Panc1 (cell line): ENCODE data around the gene MAP3K20. TPM values are rescaled to one million over a fixed set of nuclear protein-coding genes. Genes with fewer than 3 reads are reported as not detected.

Source experiments
- ATAC-seq: fragments of 200-7000 bp; cut with Tn5 transposase; 2 replicates; pipeline ENCODE4 v1.9.1; 2020; ENCODE audit warnings: mild to moderate bottlenecking, moderate library complexity
- BruUV-seq: library from RNA; stranded (reverse); fragments of 400-500 nt; replicated peaks from 2 replicates; lab custom pipeline; 2021; lab: Mats Ljungman, UMichigan
- CTCF ChIA-PET: fragments of 300-600 bp; sonication (Branson Sonifier 250); formaldehyde crosslinking; loops from one replicate; lab custom pipeline; 2022; ENCODE audit warnings: antibody characterized with exemption; lab: Charles Lee
- POLR2A ChIA-PET: fragments of 300-600 bp; sonication (Branson Sonifier 250); formaldehyde crosslinking; loops from one replicate; lab custom pipeline; 2022; ENCODE audit warnings: antibody characterized with exemption; lab: Charles Lee
- DNase-seq: peaks from one replicate; pipeline ENCODE4 v3.0.0-alpha.2; 2010; ENCODE audit warnings: low read depth, low spot score
- H3K27ac ChIP-seq: 2 replicates; pipeline ENCODE4 v1.5.1; 2011; ENCODE audit warnings: mild to moderate bottlenecking, low read length, inconsistent platforms
- H3K27me3 ChIP-seq: fragments of 200-500 bp; sonication (Bioruptor generic); 2 replicates; pipeline ENCODE4 v1.6.0; 2014; ENCODE audit warnings: low read length, inconsistent platforms; ENCODE audit not compliant: control insufficient read depth, insufficient read depth
- H3K36me3 ChIP-seq: fragments of 200-500 bp; sonication (Bioruptor generic); 2 replicates; pipeline ENCODE4 v1.5.1; 2014; ENCODE audit warnings: inconsistent platforms, mild to moderate bottlenecking, low read length, moderate library complexity; ENCODE audit not compliant: control insufficient read depth, insufficient read depth
- H3K4me1 ChIP-seq: 2 replicates; pipeline ENCODE4 v1.5.1; 2011; ENCODE audit warnings: inconsistent platforms, mild to moderate bottlenecking, low read length, moderate library complexity; ENCODE audit not compliant: control insufficient read depth, insufficient read depth
- H3K4me3 ChIP-seq, 2 experiments: 2 replicates each; pipeline ENCODE4 v1.5.1; 2011 to 2012; ENCODE audit warnings: low read depth in 2 of 2, low read length in 2 of 2, mild to moderate bottlenecking in 2 of 2, inconsistent platforms in 1 of 2, moderate library complexity in 1 of 2
- H3K9me3 ChIP-seq: fragments of 200-500 bp; sonication (Bioruptor generic); 2 replicates; pipeline ENCODE4 v1.5.1; 2014; ENCODE audit warnings: low read depth, mild to moderate bottlenecking, inconsistent platforms, low read length, moderate library complexity; ENCODE audit not compliant: control insufficient read depth, insufficient read depth
- POLR2AphosphoS5 ChIP-seq: IDR thresholded peaks from 2 replicates; pipeline ENCODE4 v1.6.1; 2012; ENCODE audit warnings: mild to moderate bottlenecking, low read depth, low read length, moderate library complexity
- SIN3A ChIP-seq: IDR thresholded peaks from 2 replicates; pipeline ENCODE4 v1.6.1; 2012; ENCODE audit warnings: low read depth, mild to moderate bottlenecking, low read length, moderate library complexity, borderline replicate concordance; ENCODE audit not compliant: insufficient read depth
- TCF7L2 ChIP-seq: IDR thresholded peaks from 2 replicates; pipeline ENCODE4 v1.6.1; 2011; ENCODE audit warnings: mild to moderate bottlenecking, low read depth, low read length, inconsistent platforms
- in situ Hi-C: cut with HindIII; loops from 2 replicates; pipeline ENCODE4 v1.10.0; 2016; ENCODE audit warnings: low sequenced_read_pairs, low pct_unique_long_range_greater_than_20kb
- intact Hi-C: fragments of 100-400 bp; cut with micrococcal nuclease; formaldehyde crosslinking; loops from one replicate; pipeline ENCODE4 v1.10.0; 2022; ENCODE audit not compliant: unreplicated experiment
- total RNA-seq: library from RNA; stranded (reverse); gene quantifications from one replicate; pipeline ENCODE4 v1.2.1, GENCODE V29; 2021; ENCODE audit not compliant: unreplicated experiment
- TF ChIP-seq, protein P1 (sequence below), 2 experiments: IDR thresholded peaks; 2 replicates each; pipeline ENCODE4 v1.6.1; 2011 to 2012; ENCODE audit warnings: low read depth in 2 of 2, control low read depth in 1 of 2, low read length in 1 of 2, mild to moderate bottlenecking in 1 of 2, moderate library complexity in 1 of 2; ENCODE audit not compliant: insufficient read depth in 1 of 2
- TF ChIP-seq, protein P2 (sequence below): fragments of 450-650 bp; IDR thresholded peaks from 2 replicates; pipeline ENCODE4 v1.5.1; 2017; ENCODE audit warnings: mild to moderate bottlenecking

Gene MAP3K20
- total RNA-seq, 1 experiment from 2014 or later = 121 TPM

DNA sequence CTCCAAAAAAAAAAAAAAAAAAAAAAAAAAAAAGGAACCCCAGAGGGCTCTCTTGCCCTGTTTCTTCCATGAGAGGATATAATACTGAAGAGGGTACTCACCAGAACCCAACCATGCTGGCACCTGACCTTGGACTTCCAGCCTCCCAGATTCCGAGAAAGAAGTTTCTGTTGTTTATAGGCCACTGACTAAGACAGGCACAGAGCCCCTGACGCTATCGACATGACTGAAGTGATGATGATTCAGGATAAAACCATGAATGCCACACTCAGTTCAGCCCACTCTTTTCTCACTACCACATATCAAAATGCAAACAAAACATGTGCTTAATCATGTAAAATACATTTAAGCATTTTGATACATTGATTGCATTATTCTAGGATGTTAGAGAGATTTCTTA lies 212.9 kb downstream of the MAP3K20 start:
- no peaks in the 10 kb centered on the region for H3K4me1 ChIP-seq
- in situ Hi-C loops = no loop called here
- ATAC-seq (no peak), DNase-seq (no peak)
- no peaks in the 10 kb centered on the region for H3K36me3 ChIP-seq
- POLR2A ChIA-PET = no interaction called here
- H3K27ac ChIP-seq = no peak overlapping the region
- no peaks in the 10 kb centered on the region for H3K27me3 ChIP-seq
- TF ChIP-seq, protein P1, sequence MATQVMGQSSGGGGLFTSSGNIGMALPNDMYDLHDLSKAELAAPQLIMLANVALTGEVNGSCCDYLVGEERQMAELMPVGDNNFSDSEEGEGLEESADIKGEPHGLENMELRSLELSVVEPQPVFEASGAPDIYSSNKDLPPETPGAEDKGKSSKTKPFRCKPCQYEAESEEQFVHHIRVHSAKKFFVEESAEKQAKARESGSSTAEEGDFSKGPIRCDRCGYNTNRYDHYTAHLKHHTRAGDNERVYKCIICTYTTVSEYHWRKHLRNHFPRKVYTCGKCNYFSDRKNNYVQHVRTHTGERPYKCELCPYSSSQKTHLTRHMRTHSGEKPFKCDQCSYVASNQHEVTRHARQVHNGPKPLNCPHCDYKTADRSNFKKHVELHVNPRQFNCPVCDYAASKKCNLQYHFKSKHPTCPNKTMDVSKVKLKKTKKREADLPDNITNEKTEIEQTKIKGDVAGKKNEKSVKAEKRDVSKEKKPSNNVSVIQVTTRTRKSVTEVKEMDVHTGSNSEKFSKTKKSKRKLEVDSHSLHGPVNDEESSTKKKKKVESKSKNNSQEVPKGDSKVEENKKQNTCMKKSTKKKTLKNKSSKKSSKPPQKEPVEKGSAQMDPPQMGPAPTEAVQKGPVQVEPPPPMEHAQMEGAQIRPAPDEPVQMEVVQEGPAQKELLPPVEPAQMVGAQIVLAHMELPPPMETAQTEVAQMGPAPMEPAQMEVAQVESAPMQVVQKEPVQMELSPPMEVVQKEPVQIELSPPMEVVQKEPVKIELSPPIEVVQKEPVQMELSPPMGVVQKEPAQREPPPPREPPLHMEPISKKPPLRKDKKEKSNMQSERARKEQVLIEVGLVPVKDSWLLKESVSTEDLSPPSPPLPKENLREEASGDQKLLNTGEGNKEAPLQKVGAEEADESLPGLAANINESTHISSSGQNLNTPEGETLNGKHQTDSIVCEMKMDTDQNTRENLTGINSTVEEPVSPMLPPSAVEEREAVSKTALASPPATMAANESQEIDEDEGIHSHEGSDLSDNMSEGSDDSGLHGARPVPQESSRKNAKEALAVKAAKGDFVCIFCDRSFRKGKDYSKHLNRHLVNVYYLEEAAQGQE (IDR thresholded peaks at IDR 0.05; ENCODE audit: insufficient read depth in 1 of 2, low read depth in 2 of 2, low read length in 1 of 2) = no peak
- TF ChIP-seq SIN3A (no peak), POLR2AphosphoS5 (no peak), TCF7L2 (no peak)
- TF ChIP-seq, protein P2, sequence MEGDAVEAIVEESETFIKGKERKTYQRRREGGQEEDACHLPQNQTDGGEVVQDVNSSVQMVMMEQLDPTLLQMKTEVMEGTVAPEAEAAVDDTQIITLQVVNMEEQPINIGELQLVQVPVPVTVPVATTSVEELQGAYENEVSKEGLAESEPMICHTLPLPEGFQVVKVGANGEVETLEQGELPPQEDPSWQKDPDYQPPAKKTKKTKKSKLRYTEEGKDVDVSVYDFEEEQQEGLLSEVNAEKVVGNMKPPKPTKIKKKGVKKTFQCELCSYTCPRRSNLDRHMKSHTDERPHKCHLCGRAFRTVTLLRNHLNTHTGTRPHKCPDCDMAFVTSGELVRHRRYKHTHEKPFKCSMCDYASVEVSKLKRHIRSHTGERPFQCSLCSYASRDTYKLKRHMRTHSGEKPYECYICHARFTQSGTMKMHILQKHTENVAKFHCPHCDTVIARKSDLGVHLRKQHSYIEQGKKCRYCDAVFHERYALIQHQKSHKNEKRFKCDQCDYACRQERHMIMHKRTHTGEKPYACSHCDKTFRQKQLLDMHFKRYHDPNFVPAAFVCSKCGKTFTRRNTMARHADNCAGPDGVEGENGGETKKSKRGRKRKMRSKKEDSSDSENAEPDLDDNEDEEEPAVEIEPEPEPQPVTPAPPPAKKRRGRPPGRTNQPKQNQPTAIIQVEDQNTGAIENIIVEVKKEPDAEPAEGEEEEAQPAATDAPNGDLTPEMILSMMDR = no peak
- H3K4me3 ChIP-seq = no peak overlapping the region
- peaks cover 3% of the 10 kb centered on the region; the same call in 1 of the 2 replicates for H3K9me3 ChIP-seq
- intact Hi-C loops = no loop called here
- CTCF ChIA-PET = no interaction called here
- no TSS peak for BruUV-seq

DNA sequence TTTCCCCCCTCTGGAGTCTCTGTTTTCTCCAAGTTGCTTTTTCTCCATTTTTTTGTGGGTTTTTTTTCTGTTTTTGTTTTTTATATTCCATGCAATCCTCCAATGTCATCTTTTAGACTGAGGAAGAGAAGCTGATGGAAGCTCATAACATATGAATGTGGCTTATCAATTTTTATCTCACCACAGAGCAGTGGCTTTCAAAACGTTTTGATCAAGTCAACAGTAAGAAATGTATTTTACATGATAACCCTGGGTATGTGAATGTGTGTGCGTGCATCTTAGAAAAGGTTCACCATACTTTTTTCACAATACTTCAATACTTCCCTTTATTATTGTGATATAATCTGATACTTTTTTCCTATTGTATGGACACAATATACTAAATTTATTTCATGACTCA lies 214.4 kb downstream of the MAP3K20 start:
- TF ChIP-seq, protein P1 (IDR thresholded peaks at IDR 0.05; ENCODE audit: insufficient read depth in 1 of 2, low read depth in 2 of 2, low read length in 1 of 2) = no peak
- TF ChIP-seq TCF7L2 (no peak), POLR2AphosphoS5 (no peak), SIN3A (no peak)
- TF ChIP-seq, protein P2 = no peak
- Histone ChIP-seq H3K27me3 (no peaks in the 10 kb centered on the region), H3K27ac (no peak overlapping the region), H3K4me3 (no peak overlapping the region), H3K4me1 (no peaks in the 10 kb centered on the region), H3K36me3 (no peaks in the 10 kb centered on the region), H3K9me3 (peaks cover 3% of the 10 kb centered on the region; the same call in 1 of the 2 replicates)
- no peak for DNase-seq
- in situ Hi-C loops (no loop called here), intact Hi-C loops (no loop called here)
- no TSS peak for BruUV-seq
- ChIA-PET CTCF (no interaction called here), POLR2A (interaction anchor here (0.6 kb wide), 3 partner anchors 32 to 264 kb away, joined by 3 to 6 read pairs (median 5); no protein-coding TSS in a partner anchor)
- ATAC-seq = no peak
